ENCODE data around the gene SP140. TPM values are rescaled to one million over a fixed set of nuclear protein-coding genes. Genes with fewer than 3 reads are reported as not detected.

SP140 gene
- total and polyA plus RNA-seq, 2 of the 8 experiments (the other 6 are each of a cell fraction or from before 2014, with no cell fraction given), result 0.23 to 1.3 TPM

DNA sequence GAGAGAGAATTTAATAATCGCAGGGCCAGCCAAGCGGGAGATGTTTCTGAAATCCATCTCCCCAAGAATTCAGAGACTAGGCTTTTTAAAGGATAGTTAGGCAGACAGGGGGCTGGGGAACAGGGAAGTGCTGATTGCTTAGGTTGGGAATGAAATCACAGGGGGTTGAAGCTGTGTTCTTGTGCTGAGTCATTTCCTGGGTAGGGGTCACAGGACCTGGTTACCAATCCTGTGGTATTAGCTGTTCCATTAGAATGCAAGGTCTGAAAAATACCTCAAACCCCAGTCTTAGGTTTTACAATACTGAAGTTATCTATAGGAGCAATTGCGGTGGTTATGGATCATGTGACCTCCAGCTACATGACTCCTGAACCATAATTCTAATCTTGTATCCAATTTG lies 4.6 kb downstream of the SP140 start (continued):
- TF ChIP-seq NRF1 (IDR thresholded peaks at IDR 0.05; ENCODE audit: low read depth, low read length) (no peak), SP1 (IDR thresholded peaks at IDR 0.05; ENCODE audit: low read depth, low read length) (no peak), BRCA1 (IDR thresholded peaks at IDR 0.05; ENCODE audit: low read depth, low read length) (no peak), BACH1 (IDR thresholded peaks at IDR 0.05; ENCODE audit: low read length) (peak; percentile 73; the same call in 1 of the 2 replicates), TEAD4 (IDR thresholded peaks at IDR 0.05; ENCODE audit: low read depth, low read length) (no peak), GTF2F1 (IDR thresholded peaks at IDR 0.05; ENCODE audit: borderline replicate concordance, low read depth, low read length) (no peak), EGR1 (IDR thresholded peaks at IDR 0.05; ENCODE audit: borderline replicate concordance, low read depth, low read length) (no peak)
